Neural progenitor cell (in vitro differentiated cells): ENCODE results near the gene TEAD2. TPM values are rescaled to one million over a fixed set of nuclear protein-coding genes. Genes with fewer than 3 reads are reported as not detected.
"Not testable (repeated sequence)": the region's sequence is repeated elsewhere in the genome, so short reads cannot be mapped to it uniquely, and the experiment has no call there.

Source experiments
- DNase-seq: peaks from one replicate; pipeline ENCODE4 v3.0.0-alpha.2; 2016; ENCODE audit warnings: low spot score
- H2AFZ ChIP-seq: fragments of 200-600 bp; sonication (generic); replicated peaks from 2 replicates; pipeline ENCODE4 v1.6.1; 2016; ENCODE audit warnings: antibody characterized with exemption
- H3F3A ChIP-seq: fragments of 200-600 bp; sonication (generic); 2 replicates; pipeline ENCODE4 v1.6.1; 2016; ENCODE audit warnings: antibody characterized with exemption, low read depth
- H3K27ac ChIP-seq: fragments of 200-600 bp; sonication (generic); 2 replicates; pipeline ENCODE4 v1.5.1; 2016; ENCODE audit warnings: mild to moderate bottlenecking
- H3K27me3 ChIP-seq: fragments of 200-600 bp; sonication (generic); 2 replicates; pipeline ENCODE4 v1.6.1; 2016; ENCODE audit warnings: mild to moderate bottlenecking, moderate library complexity
- H3K36me3 ChIP-seq: fragments of 200-600 bp; sonication (generic); 2 replicates; pipeline ENCODE4 v1.5.1; 2016
- H3K4me1 ChIP-seq: fragments of 200-600 bp; sonication (generic); 2 replicates; pipeline ENCODE4 v1.6.1; 2016; ENCODE audit warnings: mixed run types
- H3K4me2 ChIP-seq: fragments of 200-600 bp; sonication (generic); 2 replicates; pipeline ENCODE4 v1.6.1; 2016
- H3K4me3 ChIP-seq: fragments of 200-600 bp; sonication (generic); 2 replicates; pipeline ENCODE4 v1.5.1; 2016
- H3K79me2 ChIP-seq: fragments of 200-600 bp; sonication (generic); 2 replicates; pipeline ENCODE4 v1.6.1; 2016; ENCODE audit warnings: low read depth
- H3K9ac ChIP-seq: fragments of 200-600 bp; sonication (generic); 2 replicates; pipeline ENCODE4 v1.6.1; 2016
- H3K9me3 ChIP-seq: fragments of 200-600 bp; sonication (generic); 2 replicates; pipeline ENCODE4 v1.5.1; 2016; ENCODE audit warnings: low read depth
- H4K20me1 ChIP-seq: fragments of 200-600 bp; sonication (generic); 2 replicates; pipeline ENCODE4 v1.6.1; 2016; ENCODE audit warnings: low read depth
- H3K27ac Mint-ChIP-seq: 3 replicates; pipeline ENCODE4 v1.8.0; 2021; ENCODE audit warnings: mixed read lengths
- H3K27me3 Mint-ChIP-seq: 2 replicates; pipeline ENCODE4 v1.8.0; 2022; ENCODE audit warnings: low read depth, mild to moderate bottlenecking, inconsistent platforms, moderate library complexity, mixed read lengths; ENCODE audit not compliant: insufficient read depth
- H3K36me3 Mint-ChIP-seq: 3 replicates; pipeline ENCODE4 v1.8.0; 2021; ENCODE audit warnings: mixed read lengths
- H3K4me1 Mint-ChIP-seq: 3 replicates; pipeline ENCODE4 v1.8.0; 2021; ENCODE audit warnings: mixed read lengths
- H3K4me3 Mint-ChIP-seq: 3 replicates; pipeline ENCODE4 v1.8.0; 2021; ENCODE audit warnings: mild to moderate bottlenecking, moderate library complexity, mixed read lengths
- H3K9me3 Mint-ChIP-seq: 3 replicates; pipeline ENCODE4 v1.8.0; 2020; ENCODE audit warnings: mixed read lengths
- CTCF ChIP-seq: fragments of 200-600 bp; sonication (generic); IDR thresholded peaks from 2 replicates; pipeline ENCODE4 v1.5.1; 2017; ENCODE audit warnings: antibody characterized with exemption, mild to moderate bottlenecking
- EZH2 ChIP-seq: fragments of 200-600 bp; sonication (generic); IDR thresholded peaks from 2 replicates; pipeline ENCODE4 v1.6.1; 2017; ENCODE audit warnings: antibody characterized with exemption, mild to moderate bottlenecking, moderate library complexity
- EZH2phosphoT487 ChIP-seq: fragments of 200-600 bp; sonication (generic); IDR thresholded peaks from 2 replicates; pipeline ENCODE4 v1.6.1; 2017; ENCODE audit warnings: antibody characterized with exemption
- total RNA-seq: library from RNA; depleted of rRNA; stranded (reverse); fragments of >200 nt; gene quantifications from 2 replicates; pipeline ENCODE4 v1.2.3, GENCODE V29; 2015; ENCODE audit warnings: low replicate concordance

Gene TEAD2
- total RNA-seq, 1 donor from 2014 or later: 125 TPM

GRCh38 chr19:49315111-49315510 lies 47.1 kb downstream of the TEAD2 start:
- Histone ChIP-seq H4K20me1 (no peaks in the 10 kb centered on the region), H3K27me3 (no peaks in the 10 kb centered on the region), H3K36me3 (no peaks in the 10 kb centered on the region), H3K79me2 (no peaks in the 10 kb centered on the region), H3K27ac (peak overlapping the region; percentile 43), H3K9ac (no peak overlapping the region), H2AFZ (no peak overlapping the region), H3K4me3 (no peak overlapping the region), H3K4me2 (no peak overlapping the region), H3K4me1 (peaks cover 6% of the 10 kb centered on the region), H3F3A (no peaks in the 10 kb centered on the region), H3K9me3 (no peaks in the 10 kb centered on the region)
- Mint-ChIP-seq H3K36me3 (peaks cover 44% of the 10 kb centered on the region), H3K4me3 (no peak overlapping the region), H3K27ac (no peak overlapping the region), H3K27me3 (no peaks in the 10 kb centered on the region), H3K4me1 (peaks cover 7% of the 10 kb centered on the region), H3K9me3 (peaks cover 17% of the 10 kb centered on the region)
- DNase-seq: peak; percentile 44
- TF ChIP-seq EZH2 (no peak), EZH2phosphoT487 (no peak), CTCF (no peak)

- DNase-seq: no peak
- no peaks in the 10 kb centered on the region for H3K9me3 ChIP-seq
- no peaks in the 10 kb centered on the region for H3K4me1 Mint-ChIP-seq
Measured at GRCh38 chr19:49309087-49309486, 53.1 kb downstream of the TEAD2 start.

GRCh38 chr19:49306734-49307133 lies 55.5 kb downstream of the TEAD2 start:
- H3F3A ChIP-seq, H3K27me3 ChIP-seq, H4K20me1 ChIP-seq, H3K4me3 Mint-ChIP-seq, H3K27ac Mint-ChIP-seq, H3K4me2 ChIP-seq, H3K9me3 ChIP-seq, H3K79me2 ChIP-seq, DNase-seq, H3K4me3 ChIP-seq, H3K4me1 Mint-ChIP-seq, H3K27me3 Mint-ChIP-seq, H3K9me3 Mint-ChIP-seq, H3K36me3 ChIP-seq, H3K27ac ChIP-seq, H2AFZ ChIP-seq, H3K9ac ChIP-seq, H3K4me1 ChIP-seq: not testable (repeated sequence)
- peaks cover 49% of the 10 kb centered on the region for H3K36me3 Mint-ChIP-seq

More at GRCh38 chr19:49309087-49309486, 53.1 kb downstream of the TEAD2 start:
- no peak overlapping the region for H3K4me2 ChIP-seq
- H3K4me1 ChIP-seq: no peaks in the 10 kb centered on the region
- no peaks in the 10 kb centered on the region for H3K9me3 Mint-ChIP-seq
- H3F3A ChIP-seq: no peaks in the 10 kb centered on the region
- no peaks in the 10 kb centered on the region for H3K79me2 ChIP-seq
- H3K36me3 Mint-ChIP-seq: peaks cover 44% of the 10 kb centered on the region
- no peaks in the 10 kb centered on the region for H3K27me3 Mint-ChIP-seq
- no peak for TF ChIP-seq CTCF
- TF ChIP-seq EZH2: no peak
- TF ChIP-seq EZH2phosphoT487: no peak
- no peaks in the 10 kb centered on the region for H4K20me1 ChIP-seq
- H3K9ac ChIP-seq: no peak overlapping the region
- H3K4me3 ChIP-seq: no peak overlapping the region
- no peak overlapping the region for H3K27ac ChIP-seq
- no peaks in the 10 kb centered on the region for H3K36me3 ChIP-seq
- H3K4me3 Mint-ChIP-seq: no peak overlapping the region
- no peak overlapping the region for H3K27ac Mint-ChIP-seq
- no peak overlapping the region for H2AFZ ChIP-seq
- no peaks in the 10 kb centered on the region for H3K27me3 ChIP-seq

- peaks cover 6% of the 10 kb centered on the region for H3F3A ChIP-seq
- no peaks in the 10 kb centered on the region for H3K27me3 ChIP-seq
Measured at GRCh38 chr19:49301866-49302252, 60.4 kb downstream of the TEAD2 start.

More at GRCh38 chr19:49301866-49302252, 60.4 kb downstream of the TEAD2 start:
- H3K9ac ChIP-seq: no peak overlapping the region
- no peaks in the 10 kb centered on the region for H3K4me1 ChIP-seq
- no peak overlapping the region for H3K4me3 Mint-ChIP-seq
- no peaks in the 10 kb centered on the region for H3K36me3 ChIP-seq
- H3K27me3 Mint-ChIP-seq: no peaks in the 10 kb centered on the region
- no peak for TF ChIP-seq EZH2phosphoT487
- TF ChIP-seq CTCF: no peak
- no peak for TF ChIP-seq EZH2
- no peak overlapping the region for H3K4me3 ChIP-seq
- no peak overlapping the region for H3K4me2 ChIP-seq
- peaks cover 24% of the 10 kb centered on the region for H3K36me3 Mint-ChIP-seq
- H3K9me3 ChIP-seq: no peaks in the 10 kb centered on the region
- H2AFZ ChIP-seq: no peak overlapping the region
- H3K9me3 Mint-ChIP-seq: peaks cover 5% of the 10 kb centered on the region
- no peak for DNase-seq
- no peak overlapping the region for H3K27ac ChIP-seq
- no peaks in the 10 kb centered on the region for H4K20me1 ChIP-seq
- no peaks in the 10 kb centered on the region for H3K79me2 ChIP-seq
- H3K27ac Mint-ChIP-seq: no peak overlapping the region
- peaks cover 3% of the 10 kb centered on the region for H3K4me1 Mint-ChIP-seq
